ENCODE results near the gene PGAP3.

PGAP3 gene

DNA sequence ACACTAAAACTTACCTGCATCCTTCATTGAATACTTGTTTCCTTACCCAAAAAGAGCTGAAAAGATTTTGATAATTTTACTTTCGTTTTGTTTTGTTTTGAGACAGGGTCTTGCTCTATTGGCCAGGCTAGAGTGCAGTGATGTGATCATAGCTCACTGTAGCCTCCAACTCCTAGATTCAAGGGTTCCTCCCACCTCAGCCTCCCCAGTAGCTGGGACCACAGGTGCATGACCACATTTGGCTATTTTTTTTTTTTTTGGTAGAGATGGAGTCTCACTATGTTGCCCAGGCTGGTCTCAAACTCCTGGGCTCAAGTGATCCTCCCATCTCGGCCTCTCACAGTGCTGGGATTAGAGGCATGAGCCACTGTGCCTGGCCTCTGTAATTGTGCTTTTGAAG is 32.8 kb downstream of the PGAP3 start:
- no peak for DNase-seq

DNA sequence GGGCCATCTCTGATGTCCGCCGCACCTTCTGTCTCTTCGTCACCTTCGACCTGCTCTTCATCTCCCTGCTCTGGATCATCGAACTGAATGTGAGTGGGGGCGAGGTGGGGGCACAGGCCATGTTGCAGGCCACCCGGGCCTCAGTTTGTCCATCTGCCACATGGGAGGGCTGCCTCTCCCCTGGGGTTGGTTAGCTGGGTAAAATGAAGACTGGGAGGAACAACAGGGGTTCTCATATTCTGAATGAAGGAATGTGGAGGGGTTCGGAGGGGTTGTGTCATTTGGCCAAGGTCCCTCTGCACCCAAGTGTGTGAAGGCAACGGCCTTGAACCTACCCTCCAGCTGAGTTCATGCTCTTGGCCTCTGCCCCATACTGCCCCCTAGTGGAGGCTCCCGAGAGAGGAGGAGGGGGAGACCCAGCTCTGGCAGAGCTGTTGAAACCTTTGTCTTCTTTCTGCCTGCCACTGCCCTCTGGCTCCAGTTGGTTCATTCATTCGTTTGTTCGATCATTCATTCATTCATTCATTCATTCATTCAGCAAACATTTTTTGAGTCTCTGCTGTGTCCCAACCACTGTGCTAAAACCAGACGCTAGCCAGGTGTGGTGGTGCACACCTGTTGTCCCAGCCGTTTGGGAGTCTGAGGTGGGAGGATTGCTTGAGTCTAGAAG is 34.1 kb downstream of the PGAP3 start:
- no peak for DNase-seq

DNA sequence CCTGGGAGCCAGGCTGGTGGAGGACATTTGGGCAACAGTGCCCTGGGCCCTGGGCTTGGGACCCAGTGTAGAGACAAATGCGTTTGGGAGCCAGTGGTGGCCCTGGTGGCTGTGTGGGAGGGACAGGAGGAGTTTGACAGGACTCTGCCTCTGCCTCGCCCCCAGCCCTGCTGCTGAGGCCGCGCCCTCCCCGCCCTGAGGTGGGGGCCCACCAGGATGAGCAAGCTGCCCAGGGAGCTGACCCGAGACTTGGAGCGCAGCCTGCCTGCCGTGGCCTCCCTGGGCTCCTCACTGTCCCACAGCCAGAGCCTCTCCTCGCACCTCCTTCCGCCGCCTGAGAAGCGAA is 34.6 kb downstream of the PGAP3 start:
- no peak for DNase-seq

DNA sequence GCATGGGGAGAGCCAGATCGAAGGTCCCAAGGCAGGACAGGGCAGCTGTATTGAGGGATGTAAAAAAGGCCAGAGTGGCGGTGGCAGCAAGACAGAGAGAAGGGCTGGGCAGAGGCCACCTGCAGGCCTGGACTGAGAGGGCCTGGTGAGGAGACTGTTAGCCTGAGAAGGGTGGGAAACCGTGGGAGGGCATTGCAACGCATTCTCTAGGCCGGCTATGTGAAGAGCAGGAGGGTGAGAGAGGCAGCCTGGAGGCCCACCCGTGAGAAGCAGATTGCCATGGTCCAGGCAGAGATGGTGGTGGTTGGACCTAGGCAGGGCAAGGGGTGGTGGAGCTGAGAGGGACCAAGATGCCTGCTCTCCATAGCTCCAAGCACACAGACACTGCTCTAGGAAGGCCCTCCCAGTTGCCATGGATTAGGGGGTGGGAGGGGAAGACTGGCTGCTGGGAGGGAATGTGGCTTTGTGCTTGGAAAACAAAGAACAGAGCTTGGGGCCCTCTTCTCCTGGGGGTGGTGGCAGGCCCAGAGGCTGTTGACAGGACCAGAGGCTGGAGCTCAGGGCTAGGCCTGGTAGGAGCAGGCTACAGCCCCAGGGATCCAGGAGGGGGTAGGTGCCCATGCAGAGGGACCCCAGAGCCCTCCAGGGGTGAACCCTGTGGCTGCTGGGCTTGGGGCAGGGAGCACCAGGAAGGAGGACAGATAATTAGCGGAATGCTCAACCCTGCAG is 35.1 kb downstream of the PGAP3 start:
- DNase-seq: no peak

- DNase-seq: no peak
Observed at GRCh38 chr17:39651923-39652586, 35.8 kb downstream of the PGAP3 start.

DNA sequence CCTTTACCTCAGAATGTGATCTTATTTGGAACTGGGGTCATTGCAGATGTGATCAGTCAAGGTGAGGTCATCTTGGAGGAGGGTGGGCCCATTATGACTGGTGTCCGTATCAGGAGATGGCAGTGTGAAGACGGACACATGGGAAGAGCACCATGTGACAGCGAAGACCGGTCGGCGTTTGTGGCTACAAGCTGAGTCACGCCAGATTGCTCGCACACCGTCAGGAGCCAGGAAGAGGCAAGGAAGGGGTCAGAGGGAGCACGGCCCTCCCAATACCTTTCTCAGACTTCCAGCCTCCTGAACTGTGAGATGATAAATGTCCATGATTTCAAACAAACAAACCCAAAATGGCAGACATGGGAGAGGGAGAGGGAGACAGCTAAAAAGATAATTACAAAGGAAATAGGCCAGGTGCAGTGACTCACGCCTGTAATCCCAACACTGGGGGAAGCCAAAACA is 37.7 kb downstream of the PGAP3 start:
- no peak for DNase-seq

DNA sequence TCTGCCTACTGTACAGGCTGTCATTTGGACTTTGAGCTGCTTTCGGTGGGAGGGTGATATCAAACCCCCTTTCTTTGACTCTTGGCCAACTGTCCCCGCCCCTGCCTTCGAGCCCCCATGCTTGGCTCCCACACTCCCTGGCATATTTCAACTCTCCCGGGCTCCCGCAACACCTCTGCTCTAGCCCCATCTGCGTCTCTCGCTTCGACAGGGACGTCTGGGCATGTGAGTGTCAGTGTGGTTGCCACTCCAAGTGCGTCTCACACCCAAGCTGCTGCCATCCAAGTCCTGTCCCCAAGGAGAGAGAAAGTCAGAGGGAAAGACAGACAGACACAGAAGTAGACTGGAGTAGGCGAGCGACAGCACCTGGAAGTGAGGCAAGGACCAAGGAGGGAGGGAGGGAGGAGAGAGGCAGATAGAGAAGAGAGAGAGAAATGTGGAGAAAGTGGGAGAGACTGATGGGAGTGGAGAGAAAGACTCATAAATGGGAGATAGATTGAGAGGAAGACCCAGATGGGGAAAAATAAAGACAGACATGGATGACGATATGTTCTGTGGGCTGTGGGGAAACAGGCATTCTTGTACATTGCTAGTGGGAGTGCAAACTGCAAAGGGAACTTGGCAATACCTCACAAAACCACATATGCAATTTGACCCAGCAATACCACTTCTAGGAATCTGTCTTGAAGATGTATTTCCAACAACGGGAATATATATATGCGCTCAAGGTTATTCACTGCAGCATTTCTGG is 39.1 kb downstream of the PGAP3 start:
- no peak for DNase-seq

DNA sequence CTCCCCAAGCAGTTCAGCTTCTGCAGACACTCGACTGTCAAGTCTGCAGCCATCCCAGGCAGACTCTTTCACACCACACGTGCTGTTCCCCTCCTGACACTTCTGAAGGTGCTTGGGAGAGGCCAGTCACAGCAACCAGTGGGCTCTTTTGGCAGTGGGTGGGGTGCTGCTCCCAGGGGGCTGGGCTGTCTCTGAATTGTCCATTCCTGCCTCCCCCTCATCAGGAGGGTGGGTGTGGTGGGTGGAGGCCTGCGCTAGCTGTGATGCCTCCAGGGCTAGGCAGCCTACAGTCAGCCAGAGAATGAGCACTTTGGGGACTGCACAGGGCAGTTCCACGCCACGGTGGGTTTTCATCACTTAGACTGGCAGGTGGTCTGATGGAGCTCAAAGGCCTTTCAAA is 40.6 kb downstream of the PGAP3 start:
- DNase-seq: no peak

GRCh38 chr17:39643271-39643670 is 44.6 kb downstream of the PGAP3 start:
- no peak for DNase-seq

DNA sequence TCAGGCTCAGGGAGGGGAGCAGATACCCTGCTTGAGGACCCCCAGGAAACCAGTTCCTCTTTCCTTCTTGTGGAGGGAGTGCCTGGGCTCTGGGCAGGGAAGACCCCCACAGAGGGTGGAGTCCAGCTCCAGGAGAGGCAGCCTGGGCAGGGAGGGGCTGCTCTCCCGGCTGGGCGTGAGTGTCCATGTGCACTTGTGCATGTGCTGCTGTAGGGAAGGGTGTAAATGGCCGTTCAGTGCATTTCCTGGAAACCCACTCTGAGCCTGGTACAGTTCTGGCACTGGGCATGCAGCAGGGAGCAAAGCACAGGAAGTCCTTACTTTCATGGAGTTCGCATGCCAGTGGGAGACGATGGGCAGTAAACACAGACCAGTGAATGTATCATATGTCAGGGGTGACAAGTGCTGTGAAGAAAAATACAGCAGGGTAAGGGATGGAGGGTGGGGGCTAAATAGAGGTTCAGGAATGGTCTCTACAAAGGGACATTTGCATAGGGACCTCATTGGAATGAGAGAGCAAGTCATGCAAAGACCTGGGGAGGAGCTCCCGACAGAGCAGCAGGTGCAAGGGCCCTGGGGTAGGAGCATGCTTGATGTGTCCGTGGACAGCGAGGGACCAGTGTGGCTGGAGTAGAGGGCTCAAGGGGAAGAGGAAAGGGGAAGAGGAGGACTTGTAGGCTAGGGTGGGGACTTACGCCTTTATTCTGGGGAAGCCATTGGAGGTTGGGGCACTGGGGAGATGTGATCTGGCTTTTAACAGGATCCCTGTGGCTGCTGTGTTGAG is 45.4 kb downstream of the PGAP3 start:
- no peak for DNase-seq

DNA sequence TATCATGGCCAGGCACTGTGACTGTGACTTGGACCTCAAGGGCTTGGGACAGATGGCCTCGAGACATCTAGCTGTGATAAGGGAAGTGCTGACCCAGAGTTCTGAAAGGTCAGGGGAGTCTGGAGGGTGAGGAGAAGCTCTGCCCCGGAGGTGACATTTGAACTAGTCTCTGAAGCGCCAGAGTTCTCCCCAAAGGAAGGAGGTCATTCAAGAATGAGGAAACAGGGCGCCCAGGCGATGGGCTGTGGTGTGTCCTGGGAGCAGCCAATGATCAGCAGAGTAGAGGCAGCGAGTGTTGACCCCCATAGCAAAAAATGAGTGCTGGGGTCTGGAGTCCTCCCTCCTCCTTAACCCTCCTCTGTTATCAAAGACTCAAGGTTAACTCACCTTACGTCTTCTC is 46.0 kb downstream of the PGAP3 start:
- DNase-seq: no peak

GRCh38 chr17:39641097-39641496 is 46.8 kb downstream of the PGAP3 start:
- no peak for DNase-seq

- DNase-seq: no peak
Observed at GRCh38 chr17:39640591-39641031, 47.2 kb downstream of the PGAP3 start.

GRCh38 chr17:39639566-39640458 is 48.0 kb downstream of the PGAP3 start:
- DNase-seq: no peak

GRCh38 chr17:39639043-39639442 is 48.8 kb downstream of the PGAP3 start:
- DNase-seq: no peak

- DNase-seq: no peak
Observed at GRCh38 chr17:39638317-39638716, 49.5 kb downstream of the PGAP3 start.

DNA sequence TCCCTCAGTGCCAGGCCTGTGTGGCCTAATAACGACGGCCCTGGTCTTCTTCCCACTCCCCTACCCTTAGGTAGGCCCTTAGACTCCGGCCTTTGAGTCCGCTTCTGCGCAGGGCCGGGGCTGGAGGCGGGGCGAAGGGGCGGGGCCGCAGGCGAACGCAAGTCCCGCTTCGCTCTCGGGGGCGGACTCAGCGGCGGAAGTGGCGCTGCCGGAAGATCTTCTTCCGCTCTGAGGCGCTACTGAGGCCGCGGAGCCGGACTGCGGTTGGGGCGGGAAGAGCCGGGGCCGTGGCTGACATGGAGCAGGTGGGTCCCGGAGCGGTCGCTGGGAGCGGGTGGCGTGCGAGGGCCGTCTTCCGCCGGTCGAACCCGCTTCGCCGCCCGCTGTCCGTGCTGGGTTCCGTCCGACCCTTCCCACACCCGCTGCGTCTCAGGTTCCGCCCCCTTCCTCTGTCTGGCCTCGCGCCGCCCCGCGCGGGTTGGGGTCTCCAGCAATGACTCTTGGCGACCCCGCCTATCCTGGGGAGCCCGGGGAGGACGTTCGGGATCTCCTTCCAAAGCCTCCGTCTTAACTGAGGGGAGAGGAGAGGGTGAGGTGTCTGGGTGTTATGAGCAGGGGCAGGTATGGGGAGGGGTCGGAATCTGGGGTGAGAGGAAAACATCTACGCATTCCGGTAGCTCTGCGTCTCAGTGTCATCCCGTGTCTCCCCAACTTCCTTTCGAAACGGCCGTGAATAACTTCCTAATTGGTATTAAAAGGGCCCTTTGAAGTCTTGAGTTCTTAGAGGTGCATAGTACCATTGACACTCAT is 50.7 kb downstream of the PGAP3 start, which contains the start of gene STARD3:
Gene STARD3, plus strand, starts transcription at position 218 of the 810 bp plus-strand sequence. CDS start 16,388 bp downstream, outside the sequence.
- peak; percentile 81 for DNase-seq

DNA sequence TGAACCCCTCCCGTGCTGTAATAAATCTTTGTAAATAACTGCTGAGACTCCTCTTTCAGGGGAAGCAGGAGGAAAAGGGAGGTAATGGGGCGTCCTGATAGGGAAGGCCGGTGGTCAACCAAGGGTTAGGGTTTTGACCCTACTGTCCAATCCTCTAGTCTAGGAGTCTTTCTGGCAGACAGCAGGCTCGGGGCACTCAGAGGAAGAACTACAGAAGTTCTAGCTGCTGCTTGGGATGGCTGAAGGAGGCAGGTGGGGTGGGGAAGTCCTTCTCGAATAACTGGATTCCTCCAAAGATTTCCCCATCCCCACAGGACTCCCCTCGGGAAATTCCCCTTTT is 51.3 kb downstream of the PGAP3 start:
- no peak for DNase-seq

DNA sequence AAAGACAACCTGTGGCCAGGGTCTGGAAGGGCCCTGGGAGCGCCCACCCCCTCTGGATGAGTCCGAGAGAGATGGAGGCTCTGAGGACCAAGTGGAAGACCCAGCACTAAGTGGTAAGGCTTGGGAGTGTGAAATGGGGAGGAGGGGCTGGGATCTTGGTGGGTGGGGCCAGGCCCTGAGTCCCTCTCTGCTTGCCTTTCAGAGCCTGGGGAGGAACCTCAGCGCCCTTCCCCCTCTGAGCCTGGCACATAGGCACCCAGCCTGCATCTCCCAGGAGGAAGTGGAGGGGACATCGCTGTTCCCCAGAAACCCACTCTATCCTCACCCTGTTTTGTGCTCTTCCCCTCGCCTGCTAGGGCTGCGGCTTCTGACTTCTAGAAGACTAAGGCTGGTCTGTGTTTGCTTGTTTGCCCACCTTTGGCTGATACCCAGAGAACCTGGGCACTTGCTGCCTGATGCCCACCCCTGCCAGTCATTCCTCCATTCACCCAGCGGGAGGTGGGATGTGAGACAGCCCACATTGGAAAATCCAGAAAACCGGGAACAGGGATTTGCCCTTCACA is 52.2 kb downstream of the PGAP3 start:
- DNase-seq: no peak

DNA sequence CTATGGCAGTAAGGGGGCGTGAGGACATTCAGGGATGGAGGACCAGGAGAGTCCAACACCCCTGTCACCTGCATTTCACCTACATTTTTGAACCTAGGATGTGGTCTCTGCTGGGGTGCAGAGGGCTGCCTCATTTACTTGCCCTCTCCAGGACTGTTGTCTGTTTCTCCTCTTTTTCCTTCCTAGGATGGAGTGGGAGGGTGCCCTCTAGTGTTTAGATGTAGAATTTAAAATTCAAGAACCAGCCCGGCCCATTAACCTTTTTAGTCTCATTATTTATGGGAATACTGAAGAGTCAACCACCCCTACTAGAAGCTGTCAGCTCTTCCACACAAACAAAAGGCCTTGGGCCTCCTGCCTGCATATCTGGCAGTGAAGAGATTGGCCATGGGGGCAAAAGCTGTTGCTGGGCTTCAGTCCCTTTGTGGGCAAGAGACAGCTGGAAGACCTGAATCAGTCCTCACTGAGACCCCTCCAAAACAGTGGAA is 53.4 kb downstream of the PGAP3 start:
- peak; percentile 12 for DNase-seq

Measured in NCI-H226 (cell line).